Activated B cell treated with CpG ODN at 0.5 μM for 24 hours (primary cell): ENCODE data around the gene IGF2R. TPM values are rescaled to one million over a fixed set of nuclear protein-coding genes. Genes with fewer than 3 reads are reported as not detected.

Experiments
- ATAC-seq: fragments of 200-7000 bp; cut with Tn5 transposase; one replicate; pipeline ENCODE4 v1.10.0; 2021; ENCODE audit warnings: low read depth, mild to moderate bottlenecking, moderate library complexity
- CTCF ChIA-PET: fragments of 350-600 bp; sonication (Branson Sonifier 250); formaldehyde crosslinking; loops from one replicate; lab custom pipeline; 2021; ENCODE audit warnings: antibody characterized with exemption; lab: Charles Lee
- POLR2A ChIA-PET: fragments of 350-600 bp; sonication (Branson Sonifier 250); formaldehyde crosslinking; loops from one replicate; lab custom pipeline; 2021; ENCODE audit warnings: antibody characterized with exemption; lab: Charles Lee
- DNase-seq: peaks from one replicate; pipeline ENCODE4 v3.0.0; 2022
- H3K27ac Mint-ChIP-seq: one replicate; pipeline ENCODE4 v1.8.0; 2020; ENCODE audit warnings: mixed read lengths
- H3K27me3 Mint-ChIP-seq: one replicate; pipeline ENCODE4 v1.8.0; 2021; ENCODE audit warnings: mixed read lengths
- H3K36me3 Mint-ChIP-seq: one replicate; pipeline ENCODE4 v1.8.0; 2021; ENCODE audit warnings: low read depth, mixed read lengths
- H3K4me1 Mint-ChIP-seq: one replicate; pipeline ENCODE4 v1.8.0; 2021; ENCODE audit warnings: mixed read lengths
- H3K4me3 Mint-ChIP-seq: one replicate; pipeline ENCODE4 v1.8.0; 2020; ENCODE audit warnings: mild to moderate bottlenecking, mixed read lengths
- H3K9me3 Mint-ChIP-seq: one replicate; pipeline ENCODE4 v1.8.0; 2020; ENCODE audit warnings: mixed read lengths
- intact Hi-C: fragments of 100-400 bp; cut with micrococcal nuclease; formaldehyde crosslinking; loops from one replicate; pipeline ENCODE4 v1.15.1; 2024
- total RNA-seq: library from RNA; stranded (reverse); gene quantifications from 2 replicates; pipeline ENCODE4 v1.2.3, GENCODE V29; 2022
- TF ChIP-seq, protein P1 (sequence below): fragments of 200-600 bp; IDR thresholded peaks from one replicate; pipeline ENCODE4 v1.8.0; 2022; ENCODE audit warnings: antibody characterized with exemption, mild to moderate bottlenecking

IGF2R gene
- total RNA-seq, 1 donor from 2014 or later, result 79.5 TPM

DNA sequence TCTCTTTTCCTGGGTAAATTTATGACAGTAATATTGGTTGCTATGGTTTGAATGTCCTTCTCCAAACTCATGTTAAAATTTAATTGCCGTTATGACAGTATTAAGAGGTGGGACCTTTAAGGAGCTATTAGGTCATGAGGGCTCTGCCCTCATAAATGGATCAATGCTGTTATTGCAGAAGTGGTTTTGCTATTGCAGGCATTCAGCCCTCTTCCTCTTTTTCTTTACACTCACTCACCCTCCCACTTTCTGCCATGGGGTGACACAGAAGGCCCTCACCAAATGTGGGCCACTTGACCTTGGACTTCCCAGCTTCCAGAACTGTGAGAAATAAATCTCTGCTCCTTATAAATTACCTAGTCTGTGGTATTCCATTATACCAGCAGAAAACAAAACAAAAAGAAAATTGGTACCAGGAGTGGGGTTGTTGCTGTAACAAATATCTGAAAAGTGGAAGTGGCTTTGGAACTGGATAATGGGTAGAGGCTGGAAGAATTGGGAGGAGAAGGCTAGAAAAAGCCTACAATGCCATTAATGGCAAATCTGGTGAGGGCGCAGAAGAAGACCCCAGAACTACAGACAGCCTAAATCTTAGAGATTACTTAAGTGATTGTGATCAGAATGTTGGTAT, 24.8 kb upstream of the IGF2R start:
- intact Hi-C loops, result loop anchor here (10.0 kb wide), 1 partner anchor 769 kb away; no protein-coding TSS in a partner anchor
- Mint-ChIP-seq H3K27ac (no peak overlapping the region), H3K9me3 (peaks cover 9% of the 10 kb centered on the region), H3K36me3 (no peaks in the 10 kb centered on the region), H3K27me3 (peaks cover 2% of the 10 kb centered on the region), H3K4me1 (no peaks in the 10 kb centered on the region), H3K4me3 (no peak overlapping the region)
- POLR2A ChIA-PET, result no interaction called here
- CTCF ChIA-PET, result interaction anchor here (1.4 kb wide), 1 partner anchor 253 kb away, joined by 4 read pairs; no protein-coding TSS in a partner anchor
- TF ChIP-seq, protein P1, sequence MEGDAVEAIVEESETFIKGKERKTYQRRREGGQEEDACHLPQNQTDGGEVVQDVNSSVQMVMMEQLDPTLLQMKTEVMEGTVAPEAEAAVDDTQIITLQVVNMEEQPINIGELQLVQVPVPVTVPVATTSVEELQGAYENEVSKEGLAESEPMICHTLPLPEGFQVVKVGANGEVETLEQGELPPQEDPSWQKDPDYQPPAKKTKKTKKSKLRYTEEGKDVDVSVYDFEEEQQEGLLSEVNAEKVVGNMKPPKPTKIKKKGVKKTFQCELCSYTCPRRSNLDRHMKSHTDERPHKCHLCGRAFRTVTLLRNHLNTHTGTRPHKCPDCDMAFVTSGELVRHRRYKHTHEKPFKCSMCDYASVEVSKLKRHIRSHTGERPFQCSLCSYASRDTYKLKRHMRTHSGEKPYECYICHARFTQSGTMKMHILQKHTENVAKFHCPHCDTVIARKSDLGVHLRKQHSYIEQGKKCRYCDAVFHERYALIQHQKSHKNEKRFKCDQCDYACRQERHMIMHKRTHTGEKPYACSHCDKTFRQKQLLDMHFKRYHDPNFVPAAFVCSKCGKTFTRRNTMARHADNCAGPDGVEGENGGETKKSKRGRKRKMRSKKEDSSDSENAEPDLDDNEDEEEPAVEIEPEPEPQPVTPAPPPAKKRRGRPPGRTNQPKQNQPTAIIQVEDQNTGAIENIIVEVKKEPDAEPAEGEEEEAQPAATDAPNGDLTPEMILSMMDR, result no peak
- ATAC-seq, result no peak
- no peak for DNase-seq

DNA sequence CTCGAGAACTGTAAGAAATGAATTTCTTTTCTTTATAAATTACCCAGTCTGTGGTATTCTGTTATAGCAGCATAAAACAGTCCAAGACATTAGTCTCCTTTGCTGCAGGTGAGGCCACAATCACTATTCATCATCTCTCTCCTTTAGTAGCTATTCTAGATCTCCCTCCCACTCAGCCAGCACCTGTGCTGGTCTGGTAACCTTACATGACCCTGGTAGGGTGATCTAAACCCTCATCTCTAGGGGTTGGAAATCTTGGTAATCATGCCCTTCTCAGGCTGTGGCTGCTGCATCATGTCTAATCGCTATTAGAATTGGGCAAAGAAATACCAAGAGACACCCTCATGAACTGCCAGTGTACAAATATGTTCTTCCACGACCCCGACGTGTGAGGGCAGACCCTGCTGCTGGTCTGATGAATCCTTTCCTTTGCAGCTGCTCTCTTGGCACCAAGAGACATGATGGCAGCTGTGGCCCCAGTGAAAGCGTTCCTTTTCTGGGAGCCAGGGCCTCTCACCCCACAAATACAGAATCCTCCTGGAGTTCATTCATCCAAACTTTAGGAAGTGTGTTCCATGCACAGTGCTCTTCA, 23.0 kb upstream of the IGF2R start:
- peaks cover 9% of the 10 kb centered on the region for H3K9me3 Mint-ChIP-seq
- ATAC-seq (no peak), DNase-seq (no peak)
- H3K27me3 Mint-ChIP-seq, result peaks cover 2% of the 10 kb centered on the region
- TF ChIP-seq, protein P1, result no peak
- no peak overlapping the region for H3K27ac Mint-ChIP-seq
- POLR2A ChIA-PET, result no interaction called here
- H3K4me1 Mint-ChIP-seq, result no peaks in the 10 kb centered on the region
- CTCF ChIA-PET, result no interaction called here
- no peaks in the 10 kb centered on the region for H3K36me3 Mint-ChIP-seq
- intact Hi-C loops, result loop anchor here (10.0 kb wide), 1 partner anchor 771 kb away; no protein-coding TSS in a partner anchor
- no peak overlapping the region for H3K4me3 Mint-ChIP-seq

DNA sequence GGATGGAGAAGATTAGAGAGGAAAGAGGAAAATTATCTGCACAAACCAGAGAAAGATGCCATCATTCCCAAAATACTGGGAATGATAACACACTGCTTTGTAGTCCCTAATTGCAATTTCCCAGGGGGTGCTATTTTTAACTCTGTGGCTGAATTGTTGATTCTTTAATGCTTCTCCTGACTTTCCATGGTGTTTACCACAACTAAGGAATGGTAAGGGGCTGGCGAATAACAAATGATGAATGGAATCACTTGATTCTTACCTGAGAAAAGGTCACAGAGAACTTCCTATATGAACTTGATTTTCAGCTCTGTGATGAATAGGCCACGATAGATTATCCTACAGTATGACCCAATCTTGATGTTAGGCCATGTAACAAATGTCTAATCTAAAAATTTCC, 22.0 kb upstream of the IGF2R start:
- Mint-ChIP-seq H3K4me1 (no peaks in the 10 kb centered on the region), H3K27ac (no peak overlapping the region), H3K4me3 (no peak overlapping the region), H3K27me3 (peaks cover 7% of the 10 kb centered on the region), H3K36me3 (no peaks in the 10 kb centered on the region), H3K9me3 (peaks cover 9% of the 10 kb centered on the region)
- ATAC-seq, result no peak
- ChIA-PET CTCF (no interaction called here), POLR2A (no interaction called here)
- no peak for DNase-seq
- intact Hi-C loops, result loop anchor here (10.0 kb wide), 1 partner anchor 772 kb away; no protein-coding TSS in a partner anchor
- TF ChIP-seq, protein P1, result no peak

DNA sequence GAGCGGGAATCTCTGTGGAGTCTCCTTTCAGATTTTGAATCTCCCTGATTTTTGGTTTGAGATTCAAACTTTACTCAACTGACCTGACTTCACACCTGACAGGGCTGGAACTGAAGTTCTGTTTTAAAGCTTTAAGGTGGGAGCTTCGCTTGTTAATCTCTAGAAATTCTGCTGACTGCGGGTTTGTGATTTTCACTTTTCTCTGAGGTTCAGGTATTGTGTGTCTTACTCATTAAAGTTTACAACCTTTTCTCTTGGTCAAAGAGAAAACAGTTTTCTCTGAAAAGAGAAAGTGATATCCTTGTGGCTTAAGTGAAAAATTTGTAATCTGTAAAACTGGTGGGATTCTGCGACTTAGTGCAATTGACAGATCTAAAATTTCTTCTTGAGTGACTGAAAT, 20.7 kb upstream of the IGF2R start:
- no peak overlapping the region for H3K4me3 Mint-ChIP-seq
- peaks cover 9% of the 10 kb centered on the region for H3K9me3 Mint-ChIP-seq
- peaks cover 19% of the 10 kb centered on the region for H3K27me3 Mint-ChIP-seq
- no peak overlapping the region for H3K27ac Mint-ChIP-seq
- ATAC-seq (no peak), DNase-seq (no peak)
- POLR2A ChIA-PET, result no interaction called here
- CTCF ChIA-PET, result no interaction called here
- intact Hi-C loops, result loop anchor here (10.0 kb wide), 1 partner anchor 773 kb away; no protein-coding TSS in a partner anchor
- no peaks in the 10 kb centered on the region for H3K4me1 Mint-ChIP-seq
- no peaks in the 10 kb centered on the region for H3K36me3 Mint-ChIP-seq
- TF ChIP-seq, protein P1, result no peak

DNA sequence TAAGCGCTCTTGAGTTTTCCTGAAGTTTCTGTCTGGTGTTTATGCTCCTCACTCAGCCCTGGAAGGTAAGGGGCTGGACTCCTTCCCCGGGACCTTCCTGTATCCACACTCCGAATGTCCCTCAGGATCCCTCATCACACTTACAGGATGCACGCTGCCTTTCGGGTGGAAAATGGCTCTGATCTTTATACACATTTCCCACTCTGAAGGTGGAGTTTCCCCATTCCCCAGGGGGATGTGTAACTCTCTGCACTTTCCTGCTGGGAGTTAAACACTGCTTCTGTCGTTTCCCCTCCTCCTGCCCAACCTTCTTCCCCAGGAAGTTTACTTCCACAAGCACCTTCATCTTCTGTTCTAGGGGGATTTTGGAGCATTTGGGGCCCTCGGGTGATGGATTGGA, 17.1 kb upstream of the IGF2R start:
- Mint-ChIP-seq H3K9me3 (no peaks in the 10 kb centered on the region), H3K27me3 (peaks cover 21% of the 10 kb centered on the region), H3K4me3 (no peak overlapping the region), H3K36me3 (no peaks in the 10 kb centered on the region), H3K27ac (no peak overlapping the region), H3K4me1 (no peaks in the 10 kb centered on the region)
- ChIA-PET CTCF (no interaction called here), POLR2A (no interaction called here)
- TF ChIP-seq, protein P1, result no peak
- intact Hi-C loops, result no loop called here
- ATAC-seq (no peak), DNase-seq (no peak)
